Astrocyte (in vitro differentiated cells and primary cell): ENCODE data around the gene MISP. TPM values are rescaled to one million over a fixed set of nuclear protein-coding genes. Genes with fewer than 3 reads are reported as not detected.

ENCODE experiments used
- DNase-seq: peaks from one replicate; pipeline ENCODE4 v3.0.0-alpha.2; 2010; ENCODE audit warnings: low read depth
- FAIRE-seq: peaks from 2 replicates; lab custom pipeline; 2011; peaks lifted over from hg19 to GRCh38; lab: Jason Lieb, UNC
- H2AFZ ChIP-seq: 2 replicates; pipeline ENCODE4 v1.6.0; 2012; ENCODE audit warnings: low read depth, low read length, inconsistent platforms
- H3K27ac ChIP-seq: 2 replicates; pipeline ENCODE4 v1.5.1; 2011; ENCODE audit warnings: low read depth, low read length, inconsistent platforms
- H3K27me3 ChIP-seq: 2 replicates; pipeline ENCODE4 v1.6.0; 2011; ENCODE audit warnings: low read length, inconsistent platforms; ENCODE audit not compliant: insufficient read depth
- H3K36me3 ChIP-seq: 2 replicates; pipeline ENCODE4 v1.5.1; 2011; ENCODE audit warnings: low read length, inconsistent platforms; ENCODE audit not compliant: insufficient read depth
- H3K4me1 ChIP-seq: 2 replicates; pipeline ENCODE4 v1.5.1; 2011; ENCODE audit warnings: low read length, inconsistent platforms; ENCODE audit not compliant: insufficient read depth
- H3K4me2 ChIP-seq: 2 replicates; pipeline ENCODE4 v1.6.0; 2012; ENCODE audit warnings: low read length, inconsistent platforms
- H3K4me3 ChIP-seq: 2 replicates; pipeline ENCODE4 v1.5.1; 2011; ENCODE audit warnings: low read depth, mild to moderate bottlenecking, low read length, inconsistent platforms; ENCODE audit not compliant: insufficient read depth
- H3K79me2 ChIP-seq: 2 replicates; pipeline ENCODE4 v1.6.0; 2012; ENCODE audit warnings: mild to moderate bottlenecking, low read length, inconsistent platforms; ENCODE audit not compliant: insufficient read depth
- H3K9ac ChIP-seq: 2 replicates; pipeline ENCODE4 v1.6.0; 2012; ENCODE audit warnings: mild to moderate bottlenecking, low read length, inconsistent platforms
- H3K9me3 ChIP-seq: 2 replicates; pipeline ENCODE4 v1.5.1; 2012; ENCODE audit warnings: low read depth, mild to moderate bottlenecking, low read length, inconsistent platforms; ENCODE audit not compliant: insufficient read depth
- H4K20me1 ChIP-seq: 2 replicates; pipeline ENCODE4 v1.6.0; 2012; ENCODE audit warnings: low read length, inconsistent platforms; ENCODE audit not compliant: insufficient read depth
- H3K27ac Mint-ChIP-seq: one replicate; pipeline ENCODE4 v1.8.0; 2021; ENCODE audit warnings: mild to moderate bottlenecking, mixed read lengths; ENCODE audit not compliant: unreplicated experiment
- H3K27me3 Mint-ChIP-seq: one replicate; pipeline ENCODE4 v1.8.0; 2021; ENCODE audit warnings: low read depth, mixed read lengths; ENCODE audit not compliant: unreplicated experiment
- H3K36me3 Mint-ChIP-seq: one replicate; pipeline ENCODE4 v1.8.0; 2021; ENCODE audit warnings: low read depth, mixed read lengths; ENCODE audit not compliant: unreplicated experiment
- H3K4me1 Mint-ChIP-seq: one replicate; pipeline ENCODE4 v1.8.0; 2021; ENCODE audit warnings: low read depth, mixed read lengths; ENCODE audit not compliant: unreplicated experiment
- H3K4me3 Mint-ChIP-seq: one replicate; pipeline ENCODE4 v1.8.0; 2021; ENCODE audit warnings: mild to moderate bottlenecking, moderate library complexity, mixed read lengths; ENCODE audit not compliant: unreplicated experiment
- H3K9me3 Mint-ChIP-seq: one replicate; pipeline ENCODE4 v1.8.0; 2021; ENCODE audit warnings: mild to moderate bottlenecking, mixed read lengths; ENCODE audit not compliant: unreplicated experiment
- EZH2 ChIP-seq: IDR thresholded peaks from 2 replicates; pipeline ENCODE4 v1.6.1; 2012; ENCODE audit warnings: mild to moderate bottlenecking, low read length, inconsistent platforms; ENCODE audit not compliant: insufficient read depth
- total RNA-seq: library from RNA; stranded (reverse); gene quantifications from 2 replicates; pipeline ENCODE4 v1.2.1, GENCODE V29; 2021
- TF ChIP-seq, protein P1 (sequence below): IDR thresholded peaks from 2 replicates; pipeline ENCODE4 v1.5.1; 2011; ENCODE audit warnings: low read depth, mild to moderate bottlenecking, inconsistent platforms, low read length, moderate library complexity; ENCODE audit not compliant: insufficient read depth

Gene MISP
- total RNA-seq, 1 donor from 2014 or later, result 0.43 TPM

DNA sequence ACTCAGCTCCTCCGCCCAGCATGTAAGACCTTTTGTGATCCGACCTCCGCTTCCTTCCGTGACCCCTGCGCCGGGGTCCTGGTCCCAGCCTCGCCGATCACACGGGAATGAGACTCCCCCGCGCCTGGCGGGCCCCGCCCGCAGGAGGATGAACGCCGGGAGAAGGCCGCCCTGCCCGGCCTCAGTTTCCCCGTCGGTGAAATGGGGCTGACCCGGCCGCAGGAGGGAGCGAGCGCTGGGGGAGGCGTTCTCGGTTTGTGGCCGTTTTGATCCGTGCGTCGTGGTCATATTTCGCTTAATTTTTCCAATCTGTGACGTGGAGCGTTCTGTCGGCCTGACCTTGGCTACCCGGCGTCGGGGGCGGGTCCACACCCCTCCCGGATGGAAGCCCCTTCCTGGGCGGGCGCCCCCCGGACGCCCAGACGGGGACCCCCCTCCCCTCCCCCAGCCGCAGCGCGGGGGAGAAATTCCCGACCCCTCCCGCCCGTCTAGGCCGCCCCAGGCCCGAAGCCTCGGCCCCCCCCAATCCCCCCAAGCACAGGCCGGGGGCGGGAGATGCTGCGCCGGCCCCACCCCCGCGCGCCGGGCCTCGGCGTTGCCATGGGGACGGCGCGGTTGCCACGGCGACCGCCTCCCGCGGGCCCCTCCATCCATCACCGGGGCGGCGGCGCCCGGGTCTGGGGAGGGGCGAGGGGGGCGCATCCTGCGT, 31.1 kb upstream of the MISP start:
- H3K4me2 ChIP-seq, result peak overlapping the region; percentile 35
- no peak overlapping the region for H3K27ac ChIP-seq
- FAIRE-seq, result no peak

DNA sequence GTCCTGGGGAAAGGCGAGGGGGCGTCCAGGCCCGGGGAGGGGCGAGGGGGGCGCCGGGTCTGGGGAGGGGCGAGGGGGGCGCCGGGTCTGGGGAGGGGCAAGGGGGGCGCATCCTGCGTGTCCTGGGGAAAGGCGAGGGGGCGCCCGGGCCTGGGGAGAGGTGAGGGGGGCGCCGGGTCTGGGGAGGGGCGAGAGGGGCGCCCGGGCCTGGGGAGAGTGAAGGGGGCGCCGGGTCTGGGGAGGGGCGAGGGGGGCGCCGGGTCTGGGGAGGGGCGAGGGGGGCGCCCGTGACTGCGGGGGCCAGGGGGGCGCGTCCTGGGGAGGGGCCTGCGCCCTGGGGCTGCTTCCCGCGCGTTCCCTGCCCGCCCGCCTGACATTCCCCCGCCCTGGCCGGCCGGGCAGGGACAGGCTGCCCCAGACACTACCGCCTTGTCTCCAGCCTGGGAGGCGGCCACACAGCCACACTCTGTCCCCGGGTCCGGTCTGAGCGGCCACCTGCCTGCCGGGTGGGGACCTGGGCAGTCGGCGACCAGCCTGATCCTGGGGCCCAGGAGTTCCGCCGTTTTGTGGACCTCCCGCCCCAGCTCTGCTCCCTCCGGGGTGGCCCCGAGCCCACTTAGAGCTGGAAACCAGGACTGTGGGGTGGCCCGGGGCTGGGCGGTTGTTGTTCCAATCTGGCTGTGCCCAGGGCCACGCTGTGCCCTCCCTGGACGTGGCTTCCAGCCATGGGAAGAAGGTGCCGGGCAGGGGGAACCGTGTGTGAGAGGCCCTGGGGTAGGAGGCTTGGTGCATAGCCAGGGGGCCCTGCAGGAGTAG, 30.4 kb upstream of the MISP start:
- H4K20me1 ChIP-seq, result peaks cover 23% of the 10 kb centered on the region
- no peak overlapping the region for H2AFZ ChIP-seq
- no peak overlapping the region for H3K27ac ChIP-seq
- peaks cover 3% of the 10 kb centered on the region for H3K9me3 ChIP-seq
- no peaks in the 10 kb centered on the region for H3K4me1 ChIP-seq
- Mint-ChIP-seq H3K9me3 (peaks cover 6% of the 10 kb centered on the region), H3K36me3 (peaks cover 1% of the 10 kb centered on the region), H3K4me1 (no peaks in the 10 kb centered on the region), H3K4me3 (no peak overlapping the region), H3K27ac (no peak overlapping the region), H3K27me3 (no peaks in the 10 kb centered on the region)
- H3K9ac ChIP-seq, result no peak overlapping the region
- TF ChIP-seq, protein P1, sequence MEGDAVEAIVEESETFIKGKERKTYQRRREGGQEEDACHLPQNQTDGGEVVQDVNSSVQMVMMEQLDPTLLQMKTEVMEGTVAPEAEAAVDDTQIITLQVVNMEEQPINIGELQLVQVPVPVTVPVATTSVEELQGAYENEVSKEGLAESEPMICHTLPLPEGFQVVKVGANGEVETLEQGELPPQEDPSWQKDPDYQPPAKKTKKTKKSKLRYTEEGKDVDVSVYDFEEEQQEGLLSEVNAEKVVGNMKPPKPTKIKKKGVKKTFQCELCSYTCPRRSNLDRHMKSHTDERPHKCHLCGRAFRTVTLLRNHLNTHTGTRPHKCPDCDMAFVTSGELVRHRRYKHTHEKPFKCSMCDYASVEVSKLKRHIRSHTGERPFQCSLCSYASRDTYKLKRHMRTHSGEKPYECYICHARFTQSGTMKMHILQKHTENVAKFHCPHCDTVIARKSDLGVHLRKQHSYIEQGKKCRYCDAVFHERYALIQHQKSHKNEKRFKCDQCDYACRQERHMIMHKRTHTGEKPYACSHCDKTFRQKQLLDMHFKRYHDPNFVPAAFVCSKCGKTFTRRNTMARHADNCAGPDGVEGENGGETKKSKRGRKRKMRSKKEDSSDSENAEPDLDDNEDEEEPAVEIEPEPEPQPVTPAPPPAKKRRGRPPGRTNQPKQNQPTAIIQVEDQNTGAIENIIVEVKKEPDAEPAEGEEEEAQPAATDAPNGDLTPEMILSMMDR, result no peak
- no peak for TF ChIP-seq EZH2
- DNase-seq (no peak), FAIRE-seq (no peak)
- H3K27me3 ChIP-seq, result no peaks in the 10 kb centered on the region
- no peaks in the 10 kb centered on the region for H3K36me3 ChIP-seq
- H3K4me3 ChIP-seq, result no peak overlapping the region
- no peak overlapping the region for H3K4me2 ChIP-seq
- no peaks in the 10 kb centered on the region for H3K79me2 ChIP-seq

More for the DNA sequence above, 31.1 kb upstream of the MISP start:
- TF ChIP-seq, protein P1, result no peak
- peak; percentile 24 for TF ChIP-seq EZH2
- no peaks in the 10 kb centered on the region for H3K27me3 ChIP-seq
- Mint-ChIP-seq H3K9me3 (peaks cover 7% of the 10 kb centered on the region), H3K27ac (no peak overlapping the region), H3K4me3 (no peak overlapping the region), H3K4me1 (no peaks in the 10 kb centered on the region), H3K27me3 (no peaks in the 10 kb centered on the region), H3K36me3 (peaks cover 5% of the 10 kb centered on the region)
- H2AFZ ChIP-seq, result no peak overlapping the region
- no peaks in the 10 kb centered on the region for H3K79me2 ChIP-seq
- peaks cover 7% of the 10 kb centered on the region for H3K9me3 ChIP-seq
- peaks cover 26% of the 10 kb centered on the region for H4K20me1 ChIP-seq
- H3K4me3 ChIP-seq, result no peak overlapping the region
- no peak for DNase-seq
- no peaks in the 10 kb centered on the region for H3K4me1 ChIP-seq
- H3K9ac ChIP-seq, result no peak overlapping the region
- no peaks in the 10 kb centered on the region for H3K36me3 ChIP-seq
